Caco-2 (cell line): Measurements from ENCODE around the gene MRPL22. TPM values are rescaled to one million over a fixed set of nuclear protein-coding genes. Genes with fewer than 3 reads are reported as not detected.

ENCODE experiments used
- BruUV-seq: library from RNA; stranded (reverse); fragments of 400-500 nt; replicated peaks from 2 replicates; lab custom pipeline; 2021; lab: Mats Ljungman, UMichigan
- CTCF ChIA-PET: fragments of 300-600 bp; sonication (Branson Sonifier 250); formaldehyde crosslinking; loops from one replicate; lab custom pipeline; 2022; ENCODE audit warnings: antibody characterized with exemption; lab: Charles Lee
- POLR2A ChIA-PET: fragments of 300-600 bp; sonication (Branson Sonifier 250); formaldehyde crosslinking; loops from one replicate; lab custom pipeline; 2022; ENCODE audit warnings: antibody characterized with exemption; lab: Charles Lee
- DNase-seq, 2 experiments: peaks; one replicate each; pipeline versions ENCODE4 v3.0.0 to v3.0.0-alpha.2; 2020 to 2022
- H3K27me3 ChIP-seq: replicated peaks from 2 replicates; pipeline ENCODE4 v1.6.0; 2011; ENCODE audit warnings: low read length; ENCODE audit not compliant: control insufficient read depth, insufficient read depth
- H3K36me3 ChIP-seq: 2 replicates; pipeline ENCODE4 v1.5.1; 2011; ENCODE audit warnings: low read length; ENCODE audit not compliant: control insufficient read depth, insufficient read depth
- H3K4me1 ChIP-seq: fragments of 250-450 bp; sonication (Bioruptor Pico); 2 replicates; pipeline ENCODE4 v1.5.1; 2020; ENCODE audit warnings: mild to moderate bottlenecking
- H3K4me3 ChIP-seq: 2 replicates; pipeline ENCODE4 v1.5.1; 2011; ENCODE audit warnings: low read depth, mild to moderate bottlenecking, control low read depth, low read length
- H3K9me3 ChIP-seq: fragments of 250-450 bp; sonication (Bioruptor Pico); 2 replicates; pipeline ENCODE4 v1.5.1; 2020; ENCODE audit warnings: mild to moderate bottlenecking, moderate library complexity
- H3K27ac Mint-ChIP-seq: one replicate; pipeline ENCODE4 v1.8.0; 2022; ENCODE audit warnings: mixed read lengths; ENCODE audit not compliant: unreplicated experiment
- H3K27me3 Mint-ChIP-seq: one replicate; pipeline ENCODE4 v1.8.0; 2022; ENCODE audit warnings: mixed read lengths; ENCODE audit not compliant: insufficient read depth, unreplicated experiment
- H3K36me3 Mint-ChIP-seq: one replicate; pipeline ENCODE4 v1.8.0; 2022; ENCODE audit warnings: mild to moderate bottlenecking, mixed read lengths; ENCODE audit not compliant: insufficient read depth, unreplicated experiment
- H3K4me1 Mint-ChIP-seq: one replicate; pipeline ENCODE4 v1.8.0; 2022; ENCODE audit warnings: low read depth, mixed read lengths; ENCODE audit not compliant: unreplicated experiment
- H3K4me3 Mint-ChIP-seq: one replicate; pipeline ENCODE4 v1.8.0; 2022; ENCODE audit warnings: mild to moderate bottlenecking, moderate library complexity, mixed read lengths; ENCODE audit not compliant: unreplicated experiment
- H3K9me3 Mint-ChIP-seq: one replicate; pipeline ENCODE4 v1.8.0; 2022; ENCODE audit warnings: mixed read lengths; ENCODE audit not compliant: unreplicated experiment
- CTCF ChIP-seq, 2 experiments: fragments of 200-600 bp in 1 of 2; IDR thresholded peaks; 1 replicate in 1 of 2; 2 replicates in 1 of 2; pipeline versions ENCODE4 v1.5.1 to v1.8.0; 2011 to 2022; ENCODE audit warnings: antibody characterized with exemption in 1 of 2, control low read depth in 1 of 2, inconsistent platforms in 1 of 2, low read depth in 1 of 2, low read length in 1 of 2, mild to moderate bottlenecking in 1 of 2, moderate library complexity in 1 of 2; ENCODE audit not compliant: insufficient read depth in 1 of 2, severe bottlenecking in 1 of 2, unreplicated experiment in 1 of 2
- intact Hi-C: fragments of 100-400 bp; cut with micrococcal nuclease; formaldehyde crosslinking; loops from one replicate; pipeline ENCODE4 v1.10.0; 2022; ENCODE audit not compliant: unreplicated experiment
- total RNA-seq: library from RNA; stranded (reverse); gene quantifications from 2 replicates; pipeline ENCODE4 v1.2.3, GENCODE V29; 2022

MRPL22 gene
- total RNA-seq, 1 experiment from 2014 or later, result 84.8 TPM

- CTCF ChIA-PET, result no interaction called here
- POLR2A ChIA-PET, result no interaction called here
- no peak for TF ChIP-seq CTCF (IDR thresholded peaks at IDR 0.05; ENCODE audit: insufficient read depth in 1 of 2, low read depth in 1 of 2, low read length in 1 of 2, severe bottlenecking in 1 of 2, unreplicated experiment in 1 of 2)
Measured at GRCh38 chr5:154899151-154899816, 41.6 kb upstream of the MRPL22 start.

GRCh38 chr5:154900066-154900465 is 40.8 kb upstream of the MRPL22 start:
- CTCF ChIA-PET, result no interaction called here
- TF ChIP-seq CTCF (IDR thresholded peaks at IDR 0.05; ENCODE audit: insufficient read depth in 1 of 2, low read depth in 1 of 2, low read length in 1 of 2, severe bottlenecking in 1 of 2, unreplicated experiment in 1 of 2), result no peak
- H3K27me3 Mint-ChIP-seq, result no peaks in the 10 kb centered on the region
- H3K9me3 Mint-ChIP-seq, result no peaks in the 10 kb centered on the region
- Histone ChIP-seq H3K27me3 (no peaks in the 10 kb centered on the region), H3K36me3 (no peaks in the 10 kb centered on the region; the same call in 1 of the 2 replicates), H3K4me3 (no peak overlapping the region), H3K4me1 (no peaks in the 10 kb centered on the region), H3K9me3 (no peaks in the 10 kb centered on the region)
- H3K27ac Mint-ChIP-seq, result no peak overlapping the region
- no peak for DNase-seq
- H3K36me3 Mint-ChIP-seq, result peaks cover 77% of the 10 kb centered on the region
- intact Hi-C loops, result no loop called here
- no TSS peak for BruUV-seq
- POLR2A ChIA-PET, result no interaction called here
- no peaks in the 10 kb centered on the region for H3K4me1 Mint-ChIP-seq
- H3K4me3 Mint-ChIP-seq, result no peak overlapping the region

More at GRCh38 chr5:154899151-154899816, 41.6 kb upstream of the MRPL22 start:
- Mint-ChIP-seq H3K9me3 (no peaks in the 10 kb centered on the region), H3K27ac (no peak overlapping the region), H3K4me3 (no peak overlapping the region), H3K27me3 (no peaks in the 10 kb centered on the region), H3K4me1 (no peaks in the 10 kb centered on the region), H3K36me3 (peaks cover 75% of the 10 kb centered on the region)
- BruUV-seq, result no TSS peak
- Histone ChIP-seq H3K4me3 (no peak overlapping the region), H3K27me3 (no peaks in the 10 kb centered on the region), H3K36me3 (no peaks in the 10 kb centered on the region; the same call in 1 of the 2 replicates), H3K9me3 (no peaks in the 10 kb centered on the region), H3K4me1 (no peaks in the 10 kb centered on the region)
- no peak for DNase-seq
- intact Hi-C loops, result no loop called here

GRCh38 chr5:154901276-154901675 is 39.6 kb upstream of the MRPL22 start:
- BruUV-seq, result no TSS peak
- DNase-seq, result no peak
- ChIA-PET POLR2A (no interaction called here), CTCF (no interaction called here)
- H3K36me3 Mint-ChIP-seq, result peaks cover 79% of the 10 kb centered on the region
- TF ChIP-seq CTCF (IDR thresholded peaks at IDR 0.05; ENCODE audit: insufficient read depth in 1 of 2, low read depth in 1 of 2, low read length in 1 of 2, severe bottlenecking in 1 of 2, unreplicated experiment in 1 of 2), result no peak
- no peaks in the 10 kb centered on the region for H3K27me3 Mint-ChIP-seq
- Histone ChIP-seq H3K9me3 (no peaks in the 10 kb centered on the region), H3K27me3 (no peaks in the 10 kb centered on the region), H3K4me1 (no peaks in the 10 kb centered on the region), H3K4me3 (no peak overlapping the region), H3K36me3 (no peaks in the 10 kb centered on the region)
- no peaks in the 10 kb centered on the region for H3K4me1 Mint-ChIP-seq
- intact Hi-C loops, result no loop called here
- no peak overlapping the region for H3K4me3 Mint-ChIP-seq
- no peak overlapping the region for H3K27ac Mint-ChIP-seq
- H3K9me3 Mint-ChIP-seq, result no peaks in the 10 kb centered on the region
